ENCODE results near the gene STRA8.
"Not testable (repeated sequence)": the region's sequence is repeated elsewhere in the genome, so short reads cannot be mapped to it uniquely, and the experiment has no call there.

Gene STRA8

GRCh38 chr7:135205850-135206249 lies 27.8 kb upstream of the STRA8 start:
- H3K4me3 ChIP-seq (ENCODE audit: low read length), result no peak overlapping the region
- peaks cover 11% of the 10 kb centered on the region for H3K4me1 ChIP-seq (ENCODE audit: control insufficient read depth, insufficient read depth, low read length)
- DNase-seq (ENCODE audit: low read depth), result no peak
- no peaks in the 10 kb centered on the region for H3K27me3 ChIP-seq (replicated peaks; ENCODE audit: control insufficient read depth, insufficient read depth, low read length)
- H3K9me3 ChIP-seq (ENCODE audit: control insufficient read depth, low read length), result no peaks in the 10 kb centered on the region
- no peak overlapping the region for H3K9ac ChIP-seq (ENCODE audit: low read length)
- H3K36me3 ChIP-seq (ENCODE audit: control insufficient read depth, insufficient read depth, low read length, severe bottlenecking), result peaks cover 27% of the 10 kb centered on the region

- H3K9ac ChIP-seq (ENCODE audit: low read length), result no peak overlapping the region
- no peaks in the 10 kb centered on the region for H3K27me3 ChIP-seq (replicated peaks; ENCODE audit: control insufficient read depth, insufficient read depth, low read length)
- peaks cover 18% of the 10 kb centered on the region for H3K36me3 ChIP-seq (ENCODE audit: control insufficient read depth, insufficient read depth, low read length, severe bottlenecking)
- no peaks in the 10 kb centered on the region for H3K9me3 ChIP-seq (ENCODE audit: control insufficient read depth, low read length)
- no peak overlapping the region for H3K4me3 ChIP-seq (ENCODE audit: low read length)
- peaks cover 11% of the 10 kb centered on the region for H3K4me1 ChIP-seq (ENCODE audit: control insufficient read depth, insufficient read depth, low read length)
- no peak for DNase-seq (ENCODE audit: low read depth)
Measured at GRCh38 chr7:135206941-135207391, 26.7 kb upstream of the STRA8 start.

GRCh38 chr7:135207406-135208101 lies 26.1 kb upstream of the STRA8 start:
- no peak overlapping the region for H3K9ac ChIP-seq (ENCODE audit: low read length)
- no peak for DNase-seq (ENCODE audit: low read depth)
- no peaks in the 10 kb centered on the region for H3K9me3 ChIP-seq (ENCODE audit: control insufficient read depth, low read length)
- H3K4me3 ChIP-seq (ENCODE audit: low read length), result no peak overlapping the region
- no peaks in the 10 kb centered on the region for H3K27me3 ChIP-seq (replicated peaks; ENCODE audit: control insufficient read depth, insufficient read depth, low read length)
- H3K4me1 ChIP-seq (ENCODE audit: control insufficient read depth, insufficient read depth, low read length), result peaks cover 11% of the 10 kb centered on the region
- peaks cover 14% of the 10 kb centered on the region for H3K36me3 ChIP-seq (ENCODE audit: control insufficient read depth, insufficient read depth, low read length, severe bottlenecking)

GRCh38 chr7:135208102-135208793 lies 25.4 kb upstream of the STRA8 start:
- H3K36me3 ChIP-seq (ENCODE audit: control insufficient read depth, insufficient read depth, low read length, severe bottlenecking), result peaks cover 13% of the 10 kb centered on the region
- H3K27me3 ChIP-seq (replicated peaks; ENCODE audit: control insufficient read depth, insufficient read depth, low read length), result no peaks in the 10 kb centered on the region
- no peak overlapping the region for H3K4me3 ChIP-seq (ENCODE audit: low read length)
- H3K9ac ChIP-seq (ENCODE audit: low read length), result no peak overlapping the region
- H3K9me3 ChIP-seq (ENCODE audit: control insufficient read depth, low read length), result no peaks in the 10 kb centered on the region
- H3K4me1 ChIP-seq (ENCODE audit: control insufficient read depth, insufficient read depth, low read length), result peaks cover 11% of the 10 kb centered on the region
- DNase-seq (ENCODE audit: low read depth), result no peak

GRCh38 chr7:135209225-135209834 lies 24.3 kb upstream of the STRA8 start:
- Histone ChIP-seq H3K4me1 (ENCODE audit: control insufficient read depth, insufficient read depth, low read length) (peaks cover 11% of the 10 kb centered on the region), H3K9ac (ENCODE audit: low read length) (no peak overlapping the region)

GRCh38 chr7:135210888-135211178 lies 22.8 kb upstream of the STRA8 start:
- Histone ChIP-seq H3K27me3 (replicated peaks; ENCODE audit: control insufficient read depth, insufficient read depth, low read length) (no peaks in the 10 kb centered on the region), H3K36me3 (ENCODE audit: control insufficient read depth, insufficient read depth, low read length, severe bottlenecking) (no peaks in the 10 kb centered on the region), H3K4me3 (ENCODE audit: low read length) (peak overlapping the region; percentile 98), H3K9me3 (ENCODE audit: control insufficient read depth, low read length) (no peaks in the 10 kb centered on the region), H3K4me1 (ENCODE audit: control insufficient read depth, insufficient read depth, low read length) (peaks cover 11% of the 10 kb centered on the region), H3K9ac (ENCODE audit: low read length) (peak overlapping the region; percentile 90)
- DNase-seq (ENCODE audit: low read depth), result no peak

More at GRCh38 chr7:135209225-135209834, 24.3 kb upstream of the STRA8 start:
- Histone ChIP-seq H3K27me3 (replicated peaks; ENCODE audit: control insufficient read depth, insufficient read depth, low read length) (no peaks in the 10 kb centered on the region), H3K4me3 (ENCODE audit: low read length) (no peak overlapping the region), H3K9me3 (ENCODE audit: control insufficient read depth, low read length) (no peaks in the 10 kb centered on the region), H3K36me3 (ENCODE audit: control insufficient read depth, insufficient read depth, low read length, severe bottlenecking) (peaks cover 2% of the 10 kb centered on the region)
- no peak for DNase-seq (ENCODE audit: low read depth)

- Histone ChIP-seq H3K27me3 (replicated peaks; ENCODE audit: control insufficient read depth, insufficient read depth, low read length) (no peaks in the 10 kb centered on the region), H3K36me3 (ENCODE audit: control insufficient read depth, insufficient read depth, low read length, severe bottlenecking) (no peaks in the 10 kb centered on the region), H3K9me3 (ENCODE audit: control insufficient read depth, low read length) (no peaks in the 10 kb centered on the region), H3K9ac (ENCODE audit: low read length) (peak within 1 kb of the TSS; percentile 90), H3K4me3 (ENCODE audit: low read length) (peak within 1 kb of the TSS; percentile 98), H3K4me1 (ENCODE audit: control insufficient read depth, insufficient read depth, low read length) (peaks cover 11% of the 10 kb centered on the region)
- DNase-seq (ENCODE audit: low read depth), result peak; percentile 98
Measured at GRCh38 chr7:135211179-135211945, 22.3 kb upstream of the STRA8 start, which contains the start of gene WDR91. TSS of gene WDR91 (minus strand) at chr7:135211526. CDS start at chr7:135211502, 24 bp downstream.

- DNase-seq (ENCODE audit: low read depth); H3K27me3 ChIP-seq (replicated peaks; ENCODE audit: control insufficient read depth, insufficient read depth, low read length); H3K36me3 ChIP-seq (ENCODE audit: control insufficient read depth, insufficient read depth, low read length, severe bottlenecking); H3K9me3 ChIP-seq (ENCODE audit: control insufficient read depth, low read length): not testable (repeated sequence)
- peak overlapping the region; percentile 92 for H3K4me3 ChIP-seq (ENCODE audit: low read length)
- H3K9ac ChIP-seq (ENCODE audit: low read length), result peak overlapping the region; percentile 86
- peaks cover 11% of the 10 kb centered on the region for H3K4me1 ChIP-seq (ENCODE audit: control insufficient read depth, insufficient read depth, low read length)
Measured at GRCh38 chr7:135211946-135212685, 21.5 kb upstream of the STRA8 start.

- peaks cover 11% of the 10 kb centered on the region for H3K4me1 ChIP-seq (ENCODE audit: control insufficient read depth, insufficient read depth, low read length)
- no peaks in the 10 kb centered on the region for H3K9me3 ChIP-seq (ENCODE audit: control insufficient read depth, low read length)
- no peak overlapping the region for H3K4me3 ChIP-seq (ENCODE audit: low read length)
- no peak overlapping the region for H3K9ac ChIP-seq (ENCODE audit: low read length)
- H3K27me3 ChIP-seq (replicated peaks; ENCODE audit: control insufficient read depth, insufficient read depth, low read length), result no peaks in the 10 kb centered on the region
- H3K36me3 ChIP-seq (ENCODE audit: control insufficient read depth, insufficient read depth, low read length, severe bottlenecking), result no peaks in the 10 kb centered on the region
- DNase-seq (ENCODE audit: low read depth), result no peak
Measured at GRCh38 chr7:135213831-135214230, 19.8 kb upstream of the STRA8 start.

GRCh38 chr7:135215180-135215579 lies 18.5 kb upstream of the STRA8 start:
- no peak overlapping the region for H3K4me3 ChIP-seq (ENCODE audit: low read length)
- H3K4me1 ChIP-seq (ENCODE audit: control insufficient read depth, insufficient read depth, low read length), result peaks cover 6% of the 10 kb centered on the region
- H3K9me3 ChIP-seq (ENCODE audit: control insufficient read depth, low read length), result no peaks in the 10 kb centered on the region
- H3K36me3 ChIP-seq (ENCODE audit: control insufficient read depth, insufficient read depth, low read length, severe bottlenecking), result no peaks in the 10 kb centered on the region
- H3K9ac ChIP-seq (ENCODE audit: low read length), result no peak overlapping the region
- DNase-seq (ENCODE audit: low read depth), result no peak
- no peaks in the 10 kb centered on the region for H3K27me3 ChIP-seq (replicated peaks; ENCODE audit: control insufficient read depth, insufficient read depth, low read length)

Measured in adipocyte (in vitro differentiated cells).